ENCODE data around the gene ABCG4. TPM values are rescaled to one million over a fixed set of nuclear protein-coding genes. Genes with fewer than 3 reads are reported as not detected.
A peak's percentile ranks its signal among the peaks of the same experiment; 100 is the strongest.

The ABCG4 gene
- total and polyA plus RNA-seq, 9 of the 15 experiments (the other 6 are each of a cell fraction or from before 2014, with no cell fraction given), result 0.03 to 0.11 (median 0.07) TPM; not detected in 4

GRCh38 chr11:119106564-119107537 lies 42.0 kb upstream of the ABCG4 start, which contains the start of gene C2CD2L (continued):
- TF ChIP-seq MYC (IDR thresholded peaks at IDR 0.05; ENCODE audit: low read depth, low read length) (peak; percentile 77; the same call in 1 of the 2 replicates), MYC (CRISPR knock-in tag; IDR thresholded peaks at IDR 0.05; ENCODE audit: borderline replicate concordance, low read depth) (no peak), ATF1 (CRISPR knock-in tag; IDR thresholded peaks at IDR 0.05) (no peak), ATF1 (tag; IDR thresholded peaks at IDR 0.05) (peak; percentile 50; the same call in 1 of the 2 replicates), MAZ (CRISPR knock-in tag; conservative IDR thresholded peaks at IDR 0.05 in 1 of 2, IDR thresholded peaks at IDR 0.05 in 1 of 2) (peak; percentile 86 to 99), GTF2E2 (tag; IDR thresholded peaks at IDR 0.05) (peak; percentile 44; the same call in 1 of the 2 replicates), KDM1A (IDR thresholded peaks at IDR 0.05) (no peak), BRD9 (IDR thresholded peaks at IDR 0.05; ENCODE audit: low read depth, partially characterized antibody) (peak; percentile 86), ZNF644 (tag; IDR thresholded peaks at IDR 0.05; ENCODE audit: low read depth) (peak; percentile 62; the same call in 1 of the 2 replicates), ZNF23 (CRISPR knock-in tag; IDR thresholded peaks at IDR 0.05) (no peak), ZNF133 (CRISPR knock-in tag; IDR thresholded peaks at IDR 0.05) (no peak), TAF9B (IDR thresholded peaks at IDR 0.05; ENCODE audit: partially characterized antibody) (no peak), ARID1B (IDR thresholded peaks at IDR 0.05) (peak; percentile 74), CBX8 (IDR thresholded peaks at IDR 0.05; ENCODE audit: borderline replicate concordance, extremely low read depth, low read depth, low read length, poor library complexity, severe bottlenecking) (no peak), ZBTB5 (IDR thresholded peaks at IDR 0.05) (peak; percentile 97), HNRNPLL (IDR thresholded peaks at IDR 0.05; ENCODE audit: low read depth, low read length, poor library complexity, severe bottlenecking) (peak; percentile 31), SP2 (IDR thresholded peaks at IDR 0.05; ENCODE audit: extremely low read depth, low read depth, low read length, poor library complexity, severe bottlenecking) (no peak), TEAD4 (IDR thresholded peaks at IDR 0.05; ENCODE audit: low read length) (peak; percentile 55; the same call in 1 of the 2 replicates), TEAD4 (CRISPR knock-in tag; IDR thresholded peaks at IDR 0.05; ENCODE audit: borderline replicate concordance) (no peak), MLLT1 (IDR thresholded peaks at IDR 0.05) (peak in 1 of 2 experiments; percentile 86; a peak in 2 of 4 replicates), ZBTB33 (CRISPR knock-in tag; IDR thresholded peaks at IDR 0.05) (no peak; the same call in 1 of the 2 replicates), OTX1 (CRISPR knock-in tag; IDR thresholded peaks at IDR 0.05) (0 out of 2 replicates have a peak, but pooled peaks have one; percentile 33)
